GM13976 (cell line): ENCODE measurements around the gene SUSD1.

ENCODE experiments used
- DNase-seq: peaks from one replicate; pipeline ENCODE4 v3.0.0; 2012; ENCODE audit warnings: low spot score
- in situ Hi-C: fragments of 300-500 bp; cut with MboI; formaldehyde crosslinking; loops from one replicate; pipeline ENCODE4 v1.12.0; 2022; ENCODE audit warnings: low sequenced_read_pairs, mixed read lengths, inconsistent platforms; ENCODE audit not compliant: unreplicated experiment
- TF ChIP-seq, protein P1 (sequence below): IDR thresholded peaks from 2 replicates; pipeline ENCODE4 v1.5.1; 2012; ENCODE audit warnings: borderline replicate concordance, mild to moderate bottlenecking; ENCODE audit not compliant: insufficient read depth; ENCODE audit errors: extremely low read depth, missing control alignments, control extremely low read depth

Gene SUSD1

DNA sequence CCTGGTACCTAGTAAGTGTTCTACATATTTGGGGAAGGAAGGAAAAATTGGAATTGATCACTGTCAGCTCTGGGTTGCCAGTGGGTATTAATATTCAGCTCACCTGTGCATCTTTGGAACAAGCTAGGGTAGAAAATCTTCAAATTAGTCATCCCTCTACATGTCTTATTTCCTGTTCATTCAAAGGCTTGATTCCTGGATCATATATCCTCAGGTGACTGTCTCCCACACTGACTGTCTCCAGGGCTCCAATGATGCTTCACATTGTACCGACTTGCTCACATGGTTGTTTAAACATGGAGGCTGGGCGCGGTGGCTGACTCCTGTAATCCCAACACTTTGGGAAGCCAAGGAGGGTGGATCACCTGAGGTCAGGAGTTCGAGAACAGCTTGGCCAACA, 11.6 kb upstream of the SUSD1 start:
- DNase-seq, result no peak
- in situ Hi-C loops, result no loop called here
- TF ChIP-seq, protein P1, sequence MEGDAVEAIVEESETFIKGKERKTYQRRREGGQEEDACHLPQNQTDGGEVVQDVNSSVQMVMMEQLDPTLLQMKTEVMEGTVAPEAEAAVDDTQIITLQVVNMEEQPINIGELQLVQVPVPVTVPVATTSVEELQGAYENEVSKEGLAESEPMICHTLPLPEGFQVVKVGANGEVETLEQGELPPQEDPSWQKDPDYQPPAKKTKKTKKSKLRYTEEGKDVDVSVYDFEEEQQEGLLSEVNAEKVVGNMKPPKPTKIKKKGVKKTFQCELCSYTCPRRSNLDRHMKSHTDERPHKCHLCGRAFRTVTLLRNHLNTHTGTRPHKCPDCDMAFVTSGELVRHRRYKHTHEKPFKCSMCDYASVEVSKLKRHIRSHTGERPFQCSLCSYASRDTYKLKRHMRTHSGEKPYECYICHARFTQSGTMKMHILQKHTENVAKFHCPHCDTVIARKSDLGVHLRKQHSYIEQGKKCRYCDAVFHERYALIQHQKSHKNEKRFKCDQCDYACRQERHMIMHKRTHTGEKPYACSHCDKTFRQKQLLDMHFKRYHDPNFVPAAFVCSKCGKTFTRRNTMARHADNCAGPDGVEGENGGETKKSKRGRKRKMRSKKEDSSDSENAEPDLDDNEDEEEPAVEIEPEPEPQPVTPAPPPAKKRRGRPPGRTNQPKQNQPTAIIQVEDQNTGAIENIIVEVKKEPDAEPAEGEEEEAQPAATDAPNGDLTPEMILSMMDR, result no peak

DNA sequence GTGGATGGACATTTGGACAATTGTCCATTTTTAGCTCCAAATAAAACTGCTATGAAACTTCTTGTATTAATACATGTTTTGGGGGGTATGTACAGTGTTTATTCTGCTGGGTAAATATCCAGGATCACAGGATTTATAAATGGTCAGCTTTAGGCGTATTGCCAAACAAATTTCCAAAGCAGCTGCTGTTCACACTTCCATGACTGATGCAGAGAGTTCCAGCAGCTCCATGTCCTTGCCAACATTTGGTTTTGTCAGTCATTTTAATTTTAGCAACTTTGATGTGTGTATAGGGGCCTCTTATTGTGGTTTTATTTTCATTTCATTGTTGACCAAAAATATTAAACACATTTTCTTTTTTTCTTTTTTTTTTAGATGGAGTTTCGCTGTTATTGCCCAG, 9.8 kb upstream of the SUSD1 start:
- TF ChIP-seq, protein P1, result no peak
- no peak for DNase-seq
- in situ Hi-C loops, result no loop called here

DNA sequence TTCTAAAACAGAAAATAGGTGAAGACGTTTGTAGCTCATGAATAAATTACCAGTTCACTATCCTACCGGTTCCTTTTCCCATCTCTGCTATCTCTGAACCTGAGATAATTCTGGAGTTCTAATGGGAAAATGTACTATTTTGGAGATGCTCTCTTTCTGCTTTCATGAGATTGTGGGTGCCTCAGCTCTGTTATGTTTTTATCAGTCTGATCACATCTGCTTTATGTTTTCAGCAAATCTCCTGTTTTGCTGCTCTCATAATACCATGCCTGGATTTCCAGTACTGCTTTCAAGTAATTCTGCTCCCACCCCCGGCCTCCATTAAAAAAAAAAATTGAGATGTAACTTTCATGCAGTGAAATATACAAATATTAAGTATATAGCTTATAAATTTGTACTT, 9.1 kb upstream of the SUSD1 start:
- TF ChIP-seq, protein P1, result no peak
- no peak for DNase-seq
- in situ Hi-C loops, result no loop called here

DNA sequence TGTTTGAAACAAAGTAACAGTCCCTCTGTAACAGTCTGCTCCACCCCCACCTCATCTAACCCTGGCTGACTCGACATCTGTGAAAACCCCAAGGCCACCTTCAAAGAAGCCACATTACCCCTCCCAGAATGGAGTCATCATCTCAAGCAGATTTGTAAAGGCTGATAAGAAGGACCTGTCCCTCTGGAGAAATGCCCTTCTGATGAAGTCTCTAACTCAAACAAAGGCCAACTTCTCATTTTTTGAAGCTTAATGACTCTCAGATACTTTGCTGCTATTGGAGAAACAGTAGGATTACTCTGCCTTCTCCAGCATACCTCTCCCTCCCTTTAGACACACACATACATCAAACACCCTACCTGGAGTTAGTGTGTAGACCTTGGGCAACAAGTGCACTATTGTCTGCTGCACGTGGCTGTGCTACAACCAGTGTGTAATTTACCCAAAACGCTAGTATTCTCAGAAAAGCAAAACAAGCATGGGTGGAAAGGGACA, 5.3 kb upstream of the SUSD1 start:
- TF ChIP-seq, protein P1, result no peak
- in situ Hi-C loops, result no loop called here
- DNase-seq, result peak; percentile 64

DNA sequence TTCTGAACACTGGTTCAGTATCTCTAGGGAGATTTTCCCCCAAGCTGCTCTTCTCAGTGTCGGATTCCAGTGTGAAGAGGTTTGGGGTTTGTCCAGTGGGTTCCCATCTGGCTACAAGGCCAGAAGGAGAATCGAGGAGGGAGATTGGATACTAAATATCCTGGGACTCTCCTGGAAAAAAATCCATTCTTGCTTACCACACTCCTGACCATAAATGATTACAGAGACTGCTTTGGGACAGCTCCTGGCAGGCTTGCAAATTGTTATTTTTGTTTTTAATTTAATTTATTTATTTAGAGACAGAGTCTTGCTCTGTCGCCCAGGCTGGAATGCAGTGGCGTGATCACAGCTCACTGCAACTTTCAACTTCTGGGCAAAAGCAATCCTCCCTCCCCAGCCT, 4.7 kb upstream of the SUSD1 start:
- DNase-seq, result no peak
- in situ Hi-C loops, result no loop called here
- TF ChIP-seq, protein P1, result no peak

DNA sequence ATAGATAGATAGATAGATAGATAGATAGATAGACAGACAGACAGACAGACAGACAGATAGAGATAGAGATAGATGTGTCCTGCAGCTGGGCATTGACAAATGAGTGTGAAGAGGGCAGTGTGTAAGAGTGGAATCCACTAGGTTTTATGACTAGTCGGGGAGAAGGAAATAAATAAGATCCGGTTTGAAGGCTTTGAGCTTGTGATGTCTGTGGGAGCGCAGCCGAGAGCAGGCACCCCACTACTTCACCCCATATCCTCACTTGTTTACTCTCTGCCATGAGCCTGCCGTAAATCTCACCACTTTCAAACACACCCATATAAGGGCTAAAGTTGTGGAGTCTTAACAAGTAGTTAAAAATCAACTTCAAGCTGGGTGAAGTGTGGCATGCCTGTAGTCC, 1.4 kb upstream of the SUSD1 start:
- TF ChIP-seq, protein P1, result no peak
- in situ Hi-C loops, result no loop called here
- DNase-seq, result no peak
